Measurements from ENCODE around the gene RBM15B. TPM values are rescaled to one million over a fixed set of nuclear protein-coding genes. Genes with fewer than 3 reads are reported as not detected.
A peak's percentile ranks its signal among the peaks of the same experiment; 100 is the strongest.

The RBM15B gene
- total RNA-seq, 2 experiments from 2014 or later = 34.2 to 37.4 TPM

DNA sequence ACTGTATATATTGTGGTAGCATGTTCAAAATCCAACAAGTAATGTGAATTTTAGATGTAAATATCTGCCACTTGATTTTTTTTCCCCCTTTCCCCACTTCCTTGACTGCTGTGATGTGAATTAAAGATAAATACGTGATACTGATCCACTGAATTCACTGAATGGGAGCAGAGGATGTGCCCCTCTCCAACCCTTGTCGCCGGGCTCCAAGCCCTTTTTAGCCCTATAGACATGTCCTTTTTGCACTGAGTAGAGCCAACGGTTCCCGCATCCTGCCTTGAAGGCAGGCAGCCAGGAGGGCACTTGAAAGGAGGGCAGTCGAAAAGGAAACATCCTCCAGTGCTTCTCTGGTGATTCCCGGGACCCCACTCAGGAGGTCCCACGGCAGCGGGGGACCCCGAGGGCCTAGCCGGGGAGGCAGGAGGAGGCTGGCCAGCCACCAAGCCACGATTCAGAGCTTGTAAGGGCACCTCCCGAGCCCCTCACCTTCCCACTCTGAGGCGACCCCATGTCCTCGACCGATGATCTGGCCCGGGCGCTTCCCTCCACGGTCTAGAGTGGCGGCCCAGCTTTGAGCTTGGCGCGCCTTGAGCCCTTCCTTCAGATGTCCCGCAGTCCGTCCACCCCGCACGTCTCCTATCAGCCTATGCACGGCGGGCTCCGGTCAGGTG is 6.9 kb upstream of the RBM15B start:
- DNase-seq (ENCODE audit: low spot score) = peak; percentile 53
- Histone ChIP-seq H2AFZ (ENCODE audit: low read length) (peak overlapping the region; percentile 48; the same call in 1 of the 2 replicates), H3K27ac (ENCODE audit: low read depth, low read length, poor library complexity, severe bottlenecking) (peak overlapping the region; percentile 67), H3K4me2 (ENCODE audit: low read length) (peak overlapping the region; percentile 85), H3K4me3 (ENCODE audit: low read depth, low read length, poor library complexity, severe bottlenecking) (peak overlapping the region; percentile 90), H3K9me2 (ENCODE audit: insufficient read depth, low read length) (no peaks in the 10 kb centered on the region), H3K79me2 (ENCODE audit: insufficient read depth, low read depth, low read length) (peaks cover 41% of the 10 kb centered on the region), H3K36me3 (ENCODE audit: insufficient read depth, low read length) (peaks cover 35% of the 10 kb centered on the region), H4K20me1 (ENCODE audit: insufficient read depth, low read length) (peaks cover 22% of the 10 kb centered on the region; the same call in 1 of the 2 replicates), H3K4me1 (ENCODE audit: insufficient read depth, low read length, poor library complexity, severe bottlenecking) (peaks cover 39% of the 10 kb centered on the region), H3K9me3 (ENCODE audit: low read length) (no peaks in the 10 kb centered on the region)
- BruUV-seq (replicated peaks) = TSS peak; percentile 86
- TF ChIP-seq EZH2phosphoT487 (IDR thresholded peaks at IDR 0.05; ENCODE audit: borderline replicate concordance, low read depth, low read length) = no peak
- TF ChIP-seq, protein P1, sequence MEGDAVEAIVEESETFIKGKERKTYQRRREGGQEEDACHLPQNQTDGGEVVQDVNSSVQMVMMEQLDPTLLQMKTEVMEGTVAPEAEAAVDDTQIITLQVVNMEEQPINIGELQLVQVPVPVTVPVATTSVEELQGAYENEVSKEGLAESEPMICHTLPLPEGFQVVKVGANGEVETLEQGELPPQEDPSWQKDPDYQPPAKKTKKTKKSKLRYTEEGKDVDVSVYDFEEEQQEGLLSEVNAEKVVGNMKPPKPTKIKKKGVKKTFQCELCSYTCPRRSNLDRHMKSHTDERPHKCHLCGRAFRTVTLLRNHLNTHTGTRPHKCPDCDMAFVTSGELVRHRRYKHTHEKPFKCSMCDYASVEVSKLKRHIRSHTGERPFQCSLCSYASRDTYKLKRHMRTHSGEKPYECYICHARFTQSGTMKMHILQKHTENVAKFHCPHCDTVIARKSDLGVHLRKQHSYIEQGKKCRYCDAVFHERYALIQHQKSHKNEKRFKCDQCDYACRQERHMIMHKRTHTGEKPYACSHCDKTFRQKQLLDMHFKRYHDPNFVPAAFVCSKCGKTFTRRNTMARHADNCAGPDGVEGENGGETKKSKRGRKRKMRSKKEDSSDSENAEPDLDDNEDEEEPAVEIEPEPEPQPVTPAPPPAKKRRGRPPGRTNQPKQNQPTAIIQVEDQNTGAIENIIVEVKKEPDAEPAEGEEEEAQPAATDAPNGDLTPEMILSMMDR (conservative IDR thresholded peaks at IDR 0.05; ENCODE audit: low read length) = no peak
- POLR2A ChIA-PET = interaction anchor here (1.0 to 1.8 kb wide), 2 partner anchors 116 to 295 kb away, joined by 3 to 6 read pairs; partner anchors contain the start of gene DCAF1
- intact Hi-C loops (cut with micrococcal nuclease; ENCODE audit: unreplicated experiment) = loop anchor here (2.0 kb wide), 2 partner anchors 287 to 815 kb away; partner anchors contain the start of genes HEMK1 and TEX264
- CTCF ChIA-PET (ENCODE audit: unreplicated experiment) = no interaction called here

DNA sequence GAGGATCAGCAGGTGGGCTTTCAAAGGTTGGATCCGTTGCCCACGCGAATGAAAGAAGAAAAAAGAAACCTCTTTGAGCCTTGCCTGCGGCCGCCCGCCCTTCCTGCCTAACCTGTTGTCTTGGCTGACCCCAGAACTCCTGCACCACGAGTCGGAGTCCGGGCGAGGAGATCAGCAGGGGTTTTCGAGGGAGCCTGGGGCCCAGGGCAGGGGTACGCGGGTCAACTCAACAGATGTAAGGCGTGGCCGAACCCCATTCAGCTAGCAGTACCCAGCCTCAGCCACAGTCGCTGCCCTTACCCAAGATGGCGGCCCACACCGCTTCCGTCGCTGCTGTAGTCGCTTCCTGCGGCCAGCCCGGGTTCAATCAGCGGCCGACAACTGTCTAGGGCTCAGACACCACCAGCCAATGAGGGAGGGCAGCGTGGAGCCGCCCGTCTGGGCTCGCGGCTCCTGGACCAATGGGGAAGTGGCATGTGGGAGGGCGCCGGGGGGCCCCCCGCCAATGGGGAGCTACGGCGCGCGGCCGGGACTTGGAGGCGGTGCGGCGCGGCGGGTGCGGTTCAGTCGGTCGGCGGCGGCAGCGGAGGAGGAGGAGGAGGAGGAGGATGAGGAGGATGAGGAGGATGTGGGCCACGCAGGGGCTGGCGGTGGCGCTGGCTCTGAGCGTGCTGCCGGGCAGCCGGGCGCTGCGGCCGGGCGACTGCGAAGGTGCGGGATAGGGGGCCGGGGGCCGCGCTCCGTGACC is 6.2 kb upstream of the RBM15B start, which contains the start of gene MANF:
MANF (plus strand) TSS at position 566 of the 748 bp plus-strand sequence; CDS start at position 618, 52 bp downstream.
- peak; percentile 98 for DNase-seq (ENCODE audit: low spot score)
- POLR2A ChIA-PET = interaction anchor here (0.9 to 1.8 kb wide), 4 partner anchors 115 to 1085 kb away, joined by 3 to 6 read pairs (median 4); partner anchors contain the start of gene DCAF1
- Histone ChIP-seq H4K20me1 (ENCODE audit: insufficient read depth, low read length) (peaks cover 22% of the 10 kb centered on the region; the same call in 1 of the 2 replicates), H3K4me1 (ENCODE audit: insufficient read depth, low read length, poor library complexity, severe bottlenecking) (peaks cover 46% of the 10 kb centered on the region), H3K79me2 (ENCODE audit: insufficient read depth, low read depth, low read length) (peaks cover 41% of the 10 kb centered on the region), H3K9me3 (ENCODE audit: low read length) (no peaks in the 10 kb centered on the region), H3K4me2 (ENCODE audit: low read length) (peak within 1 kb of the TSS; percentile 92), H3K36me3 (ENCODE audit: insufficient read depth, low read length) (peaks cover 42% of the 10 kb centered on the region), H3K9me2 (ENCODE audit: insufficient read depth, low read length) (no peaks in the 10 kb centered on the region), H2AFZ (ENCODE audit: low read length) (peak within 1 kb of the TSS; percentile 48; the same call in 1 of the 2 replicates), H3K27ac (ENCODE audit: low read depth, low read length, poor library complexity, severe bottlenecking) (peak within 1 kb of the TSS; percentile 67), H3K4me3 (ENCODE audit: low read depth, low read length, poor library complexity, severe bottlenecking) (peak within 1 kb of the TSS; percentile 90)
- TF ChIP-seq, protein P1 (conservative IDR thresholded peaks at IDR 0.05; ENCODE audit: low read length) = no peak
- TF ChIP-seq EZH2phosphoT487 (IDR thresholded peaks at IDR 0.05; ENCODE audit: borderline replicate concordance, low read depth, low read length) = no peak
- CTCF ChIA-PET (ENCODE audit: unreplicated experiment) = interaction anchor here (0.6 to 1.1 kb wide), 3 partner anchors 114 to 927 kb away, joined by 3 read pairs; partner anchors contain the start of gene TLR9
- no TSS peak for BruUV-seq (replicated peaks)
- intact Hi-C loops (cut with micrococcal nuclease; ENCODE audit: unreplicated experiment) = loop anchor here (2.0 kb wide), 2 partner anchors 286 to 816 kb away; partner anchors contain the start of genes HEMK1 and TEX264
